Upper lobe of left lung (tissue), 6 donors: ENCODE measurements around the gene NFATC3. TPM values are rescaled to one million over a fixed set of nuclear protein-coding genes. Genes with fewer than 3 reads are reported as not detected.
A peak's percentile ranks its signal among the peaks of the same experiment; 100 is the strongest.

Experiments used
- ATAC-seq, 2 donors: fragments of 200-7000 bp; cut with Tn5 transposase; one replicate each; pipeline ENCODE4 v1.9.1; 2022; ENCODE audit warnings: mild to moderate bottlenecking in 2 of 2, moderate library complexity in 2 of 2; ENCODE audit not compliant: low FRiP score in 2 of 2
- DNase-seq, 2 donors: peaks; one replicate each; pipeline ENCODE4 v3.0.0-alpha.2; 2019 to 2020
- H3K27ac ChIP-seq, 4 donors: fragments of 200-600 bp; sonication (generic); one replicate each; pipeline ENCODE4 v1.5.1; 2016 to 2019
- H3K27me3 ChIP-seq, 4 donors: fragments of 200-600 bp; sonication (generic); one replicate each; pipeline ENCODE4 v1.5.1; 2017 to 2019
- H3K36me3 ChIP-seq, 4 donors: fragments of 200-600 bp; sonication (generic); one replicate each; pipeline ENCODE4 v1.5.1; 2016 to 2019
- H3K4me1 ChIP-seq, 4 donors: fragments of 200-600 bp; sonication (generic); one replicate each; pipeline ENCODE4 v1.5.1; 2018 to 2019
- H3K4me3 ChIP-seq, 4 donors: fragments of 200-600 bp; sonication (generic); one replicate each; pipeline ENCODE4 v1.5.1; 2017 to 2019; ENCODE audit warnings: mild to moderate bottlenecking in 2 of 4, moderate library complexity in 1 of 4
- H3K9me3 ChIP-seq, 4 donors: fragments of 200-600 bp; sonication (generic); one replicate each; pipeline ENCODE4 v1.5.1; 2018 to 2019
- CTCF ChIP-seq, 6 experiments: fragments of 450-650 bp in 4 of 6; fragments of 200-600 bp in 2 of 6; sonication (generic) in 2 of 6; IDR thresholded peaks; one replicate each; pipeline ENCODE4 v1.5.1; 2016 to 2019; ENCODE audit warnings: antibody characterized with exemption in 6 of 6
- EP300 ChIP-seq, 4 donors: sonication (generic); formaldehyde crosslinking; IDR thresholded peaks; one replicate each; pipeline ENCODE4 v1.5.1; 2017; ENCODE audit warnings: antibody characterized with exemption in 4 of 4, control low read depth in 2 of 4
- POLR2A ChIP-seq, 4 donors: fragments of 450-650 bp; IDR thresholded peaks; one replicate each; pipeline ENCODE4 v1.5.1; 2016 to 2017; ENCODE audit warnings: antibody characterized with exemption in 4 of 4, mild to moderate bottlenecking in 2 of 4
- POLR2AphosphoS5 ChIP-seq, 2 donors: sonication (generic); formaldehyde crosslinking; IDR thresholded peaks; one replicate each; pipeline ENCODE4 v1.5.1; 2017; ENCODE audit warnings: antibody characterized with exemption in 2 of 2
- WGBS, 2 donors: methylation state at CpG; one replicate each; pipeline ENCODE4 v1.1.5; 2017 to 2018; 5-methylcytosine and 5-hydroxymethylcytosine counted together
- total RNA-seq, 6 donors: library from RNA; depleted of rRNA in 4 of 6; stranded (reverse); fragments of >200 nt in 4 of 6; gene quantifications; one replicate each; pipeline versions ENCODE4 v1.1.0 to v1.2.1, GENCODE V29; 2016 to 2021
- donor health status: DM: no; HTN: no; CAD: no; lungs with moderate emphysema.
- donor health status: DM: no; HTN: yes; CAD: no; lungs with severe emphysema.

The NFATC3 gene
- total RNA-seq, 6 donors from 2014 or later: 49.1 to 95.3 (median 68.0) TPM

- TF ChIP-seq POLR2A (IDR thresholded peaks at IDR 0.05): no peak
- no peak for TF ChIP-seq CTCF (IDR thresholded peaks at IDR 0.05)
- TF ChIP-seq POLR2AphosphoS5 (IDR thresholded peaks at IDR 0.05): no peak
- no peak for TF ChIP-seq EP300 (IDR thresholded peaks at IDR 0.05)
- H3K4me3 ChIP-seq: no peak overlapping the region
- no peak overlapping the region for H3K27ac ChIP-seq
- WGBS, 2 donors: 86% methylated on average over 3 of the region's 3 CpGs
- peaks cover 0 to 8% (median 0%) of the 10 kb centered on the region in 4 donors for H3K4me1 ChIP-seq
- ATAC-seq: no peak
- H3K36me3 ChIP-seq: peaks cover 11 to 89% (median 53%) of the 10 kb centered on the region in 4 donors
- H3K27me3 ChIP-seq: no peaks in the 10 kb centered on the region
- no peaks in the 10 kb centered on the region for H3K9me3 ChIP-seq
- DNase-seq: no peak
These were observed 97.9 kb downstream of the NFATC3 start for GRCh38 chr16:68183046-68183445.

GRCh38 chr16:68186877-68187276 is 101.7 kb downstream of the NFATC3 start:
- ATAC-seq: no peak
- no peak for TF ChIP-seq POLR2A (IDR thresholded peaks at IDR 0.05)
- no peak for TF ChIP-seq CTCF (IDR thresholded peaks at IDR 0.05)
- no peak for TF ChIP-seq POLR2AphosphoS5 (IDR thresholded peaks at IDR 0.05)
- TF ChIP-seq EP300 (IDR thresholded peaks at IDR 0.05): no peak
- no peak overlapping the region for H3K4me3 ChIP-seq
- peak in 1 of 2 donors; percentile 54 for DNase-seq
- peak overlapping the region in 1 of 4 donors; percentile 28 for H3K27ac ChIP-seq
- H3K4me1 ChIP-seq: peaks cover 0 to 8% (median 0%) of the 10 kb centered on the region in 4 donors
- H3K9me3 ChIP-seq: no peaks in the 10 kb centered on the region
- H3K36me3 ChIP-seq: peaks cover 14 to 94% (median 54%) of the 10 kb centered on the region in 4 donors
- 98 to 100% methylated on average over 3 to 7 of the region's 7 CpGs for WGBS, 2 donors
- no peaks in the 10 kb centered on the region for H3K27me3 ChIP-seq

GRCh38 chr16:68187505-68187904 is 102.3 kb downstream of the NFATC3 start:
- whole genome bisulfite sequencing, 2 donors: 95 to 100% methylated on average over 2 of the region's 2 CpGs
- ATAC-seq (no peak), DNase-seq (no peak)
- Histone ChIP-seq H3K4me3 (no peak overlapping the region), H3K27ac (no peak overlapping the region), H3K36me3 (peaks cover 14 to 91% (median 54%) of the 10 kb centered on the region in 4 donors), H3K4me1 (peaks cover 0 to 8% (median 0%) of the 10 kb centered on the region in 4 donors), H3K27me3 (no peaks in the 10 kb centered on the region), H3K9me3 (no peaks in the 10 kb centered on the region)
- TF ChIP-seq CTCF (IDR thresholded peaks at IDR 0.05) (no peak), POLR2A (IDR thresholded peaks at IDR 0.05) (no peak), EP300 (IDR thresholded peaks at IDR 0.05) (no peak), POLR2AphosphoS5 (IDR thresholded peaks at IDR 0.05) (no peak)

- no peak for ATAC-seq
- H3K27ac ChIP-seq: no peak overlapping the region
- DNase-seq: peak in 1 of 2 donors; percentile 44
- WGBS, 2 donors: 92 to 100% methylated on average over 3 to 10 of the region's 10 CpGs
- no peak overlapping the region for H3K4me3 ChIP-seq
- TF ChIP-seq POLR2A (IDR thresholded peaks at IDR 0.05) (no peak), EP300 (IDR thresholded peaks at IDR 0.05) (no peak), POLR2AphosphoS5 (IDR thresholded peaks at IDR 0.05) (no peak), CTCF (IDR thresholded peaks at IDR 0.05) (no peak)
- H3K36me3 ChIP-seq: peaks cover 14 to 90% (median 50%) of the 10 kb centered on the region in 4 donors
- H3K27me3 ChIP-seq: no peaks in the 10 kb centered on the region
- no peaks in the 10 kb centered on the region for H3K9me3 ChIP-seq
- H3K4me1 ChIP-seq: peaks cover 0 to 8% (median 0%) of the 10 kb centered on the region in 4 donors
These were observed 103.0 kb downstream of the NFATC3 start for GRCh38 chr16:68188170-68188569.

- peaks cover 0 to 4% (median 0%) of the 10 kb centered on the region in 4 donors for H3K4me1 ChIP-seq
- no peaks in the 10 kb centered on the region for H3K9me3 ChIP-seq
- ATAC-seq (no peak), DNase-seq (no peak)
- whole genome bisulfite sequencing, 2 donors: 73 to 77% methylated on average over 1 of the region's 1 CpG
- no peak overlapping the region for H3K27ac ChIP-seq
- no peaks in the 10 kb centered on the region for H3K27me3 ChIP-seq
- H3K4me3 ChIP-seq: no peak overlapping the region
- TF ChIP-seq CTCF (IDR thresholded peaks at IDR 0.05): no peak
- no peak for TF ChIP-seq POLR2AphosphoS5 (IDR thresholded peaks at IDR 0.05)
- no peak for TF ChIP-seq EP300 (IDR thresholded peaks at IDR 0.05)
- no peak for TF ChIP-seq POLR2A (IDR thresholded peaks at IDR 0.05)
- H3K36me3 ChIP-seq: peaks cover 4 to 75% (median 38%) of the 10 kb centered on the region in 4 donors
These were observed 104.9 kb downstream of the NFATC3 start for GRCh38 chr16:68190081-68190480.
